GM21576 (cell line): ENCODE data around the gene NDUFA5.
"Not testable (repeated sequence)": the region's sequence is repeated elsewhere in the genome, so short reads cannot be mapped to it uniquely, and the experiment has no call there.

Source experiments
- ATAC-seq: cut with Tn5 transposase; IDR thresholded peaks from one replicate; pipeline ENCODE4 v1.9.1; 2021; ENCODE audit warnings: mild to moderate bottlenecking, moderate library complexity; ENCODE audit not compliant: unreplicated experiment

Gene NDUFA5

GRCh38 chr7:123558289-123558874 is 764 bp upstream of the NDUFA5 start:
- no peak for ATAC-seq

- ATAC-seq = no peak
Observed at GRCh38 chr7:123557016-123557397, 611 bp downstream of the NDUFA5 start.

DNA sequence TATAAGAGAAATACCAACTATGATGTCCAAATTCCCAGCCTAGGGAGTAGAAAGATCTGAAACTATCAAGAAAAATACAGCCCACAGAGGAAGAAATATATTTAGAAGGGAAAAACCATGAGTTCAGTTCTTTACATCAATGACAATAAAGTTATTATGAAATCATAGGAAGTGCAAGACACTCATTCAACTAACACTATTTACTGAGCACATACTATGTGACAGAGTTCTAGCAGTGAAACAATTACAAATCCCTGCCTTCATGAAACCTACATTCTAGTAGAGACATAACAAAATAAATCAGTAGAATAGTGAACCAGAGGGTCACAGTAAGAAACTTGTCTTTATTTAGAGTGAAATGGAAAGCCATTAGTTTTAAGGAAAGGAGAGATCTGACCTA is 2.1 kb downstream of the NDUFA5 start:
- ATAC-seq = no peak

- ATAC-seq = no peak
Observed at GRCh38 chr7:123553159-123553558, 4.5 kb downstream of the NDUFA5 start.

DNA sequence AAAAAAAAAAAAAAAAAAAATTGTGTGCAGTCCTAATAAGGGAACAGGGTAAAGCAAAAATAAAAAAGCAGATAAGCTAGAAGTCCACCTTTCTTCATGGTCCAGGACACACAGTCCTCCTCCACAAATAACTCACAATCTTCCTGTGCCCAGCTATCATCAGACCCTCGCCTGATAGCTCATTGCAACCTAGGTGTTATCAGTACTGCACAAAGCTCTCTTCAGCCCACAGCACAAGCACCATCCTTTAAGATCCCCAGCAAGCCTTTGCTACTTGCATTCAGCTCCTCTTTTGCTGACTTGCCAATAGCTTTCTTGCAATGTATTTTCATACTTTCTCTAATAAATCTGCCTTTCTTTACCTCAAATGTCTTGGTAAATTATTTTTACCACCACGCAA is 5.0 kb downstream of the NDUFA5 start:
- no peak for ATAC-seq

DNA sequence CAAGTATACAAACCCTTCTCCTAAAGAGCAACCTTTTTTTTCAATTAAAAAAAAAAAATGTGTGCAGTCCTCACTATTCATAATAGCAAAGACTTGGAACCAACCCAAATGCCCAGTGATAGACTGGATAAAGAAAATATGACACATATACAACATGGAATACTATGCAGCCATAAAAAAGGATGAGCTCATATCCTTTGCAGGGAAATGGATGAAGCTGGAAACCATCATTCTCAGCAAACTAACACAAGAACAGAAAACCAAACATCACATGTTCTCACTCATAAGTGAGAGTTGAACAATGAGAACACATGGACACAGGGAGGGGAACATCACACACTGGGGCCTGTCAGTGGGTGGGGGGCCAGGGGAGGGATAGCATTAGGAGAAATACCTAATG is 5.5 kb downstream of the NDUFA5 start:
- ATAC-seq = not testable (repeated sequence)

GRCh38 chr7:123548406-123548805 is 9.2 kb downstream of the NDUFA5 start:
- no peak for ATAC-seq

GRCh38 chr7:123539871-123540270 is 17.7 kb downstream of the NDUFA5 start:
- no peak for ATAC-seq

GRCh38 chr7:123538897-123539296 is 18.7 kb downstream of the NDUFA5 start:
- no peak for ATAC-seq

GRCh38 chr7:123538189-123538714 is 19.4 kb downstream of the NDUFA5 start:
- no peak for ATAC-seq

DNA sequence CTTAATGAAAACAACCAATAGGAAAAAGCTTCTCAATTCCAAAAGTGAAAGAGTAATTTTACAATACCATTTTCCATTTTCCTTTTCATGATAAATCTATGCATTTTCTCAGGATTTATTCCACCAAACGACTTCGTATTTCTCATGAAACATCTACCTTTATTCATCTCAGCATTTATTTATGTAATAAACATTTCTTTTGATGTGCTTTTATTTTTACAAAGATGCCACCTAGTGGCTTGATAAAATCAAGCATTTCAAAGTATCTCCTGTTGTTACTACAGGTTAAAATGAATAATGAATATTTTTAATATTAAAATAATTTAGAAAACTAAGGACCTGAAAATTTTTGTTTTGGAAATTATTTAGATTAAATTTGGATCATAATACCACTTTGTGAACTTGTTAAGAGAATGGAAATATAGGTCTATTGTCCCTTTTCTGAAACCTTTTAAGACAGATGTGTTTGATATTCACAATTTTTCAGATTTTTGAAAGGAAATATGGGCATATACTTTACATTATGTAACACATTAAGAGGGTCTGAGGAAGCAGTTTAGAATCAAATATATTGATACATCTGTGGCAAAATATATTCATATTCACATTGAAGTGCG is 20.5 kb downstream of the NDUFA5 start:
- ATAC-seq = no peak

- ATAC-seq = no peak
Observed at GRCh38 chr7:123535517-123535916, 22.1 kb downstream of the NDUFA5 start.

GRCh38 chr7:123534383-123535260 is 23.0 kb downstream of the NDUFA5 start, which contains the start of gene IQUB:
Gene IQUB, minus strand, starts transcription at chr7:123534595. Its CDS starts 22,255 bp downstream, at chr7:123512340.
- peak; percentile 87 for ATAC-seq

GRCh38 chr7:123533929-123534382 is 23.7 kb downstream of the NDUFA5 start:
- ATAC-seq = peak; percentile 4

GRCh38 chr7:123533553-123533917 is 24.1 kb downstream of the NDUFA5 start:
- ATAC-seq = no peak

DNA sequence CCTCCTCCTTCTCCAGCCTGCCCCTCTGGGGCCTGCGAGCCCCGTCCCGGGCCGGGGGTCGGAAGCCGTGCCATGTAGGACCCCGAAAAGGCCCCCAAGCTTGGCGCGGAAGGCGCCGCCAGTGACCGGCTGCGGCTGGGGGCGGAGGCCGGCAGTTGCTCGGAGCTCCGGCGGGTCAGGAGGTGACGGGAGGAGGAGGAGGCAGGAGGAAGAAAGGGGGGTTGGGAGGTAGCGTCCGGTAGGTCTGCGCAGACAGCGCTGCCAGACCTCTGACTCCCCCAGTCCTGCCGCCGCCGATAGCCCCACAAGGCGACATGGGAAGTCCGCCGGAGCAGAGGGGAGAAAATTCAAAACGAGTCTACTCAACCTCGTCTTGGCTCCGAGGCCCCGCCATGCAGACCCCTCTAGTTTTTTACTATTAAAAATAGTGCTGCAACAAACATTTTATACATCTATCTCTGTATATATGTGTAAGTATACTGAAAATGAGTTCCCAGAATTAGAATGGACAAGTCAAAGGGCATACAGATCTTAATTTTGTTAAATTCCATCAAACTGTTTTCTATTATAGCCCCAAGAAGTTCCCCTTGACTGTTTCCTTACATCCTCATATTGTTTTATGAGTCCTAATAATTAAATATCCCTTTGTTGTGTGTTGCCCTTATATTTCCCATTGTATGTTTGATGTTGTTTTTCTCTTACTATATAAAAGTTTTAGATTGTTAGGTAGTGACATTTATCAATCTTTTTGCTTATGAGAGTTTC is 24.6 kb downstream of the NDUFA5 start:
- ATAC-seq = peak; percentile 18

- ATAC-seq = not testable (repeated sequence)
Observed at GRCh38 chr7:123532343-123532742, 25.3 kb downstream of the NDUFA5 start.

GRCh38 chr7:123530035-123530591 is 27.5 kb downstream of the NDUFA5 start:
- not testable (repeated sequence) for ATAC-seq

- no peak for ATAC-seq
Observed at GRCh38 chr7:123528265-123528664, 29.4 kb downstream of the NDUFA5 start.

- not testable (repeated sequence) for ATAC-seq
Observed at GRCh38 chr7:123527712-123528225, 29.8 kb downstream of the NDUFA5 start.
